Bronchus fibroblast of lung (primary cell): Measurements from ENCODE around the gene C10orf120. TPM values are rescaled to one million over a fixed set of nuclear protein-coding genes. Genes with fewer than 3 reads are reported as not detected.

ENCODE experiments used
- total RNA-seq: library from RNA; depleted of rRNA; stranded (reverse); fragments of >200 nt; gene quantifications from 2 replicates; pipeline ENCODE4 v1.2.3, GENCODE V29; 2015

C10orf120 gene
- total RNA-seq = not detected in 2 replicates

DNA sequence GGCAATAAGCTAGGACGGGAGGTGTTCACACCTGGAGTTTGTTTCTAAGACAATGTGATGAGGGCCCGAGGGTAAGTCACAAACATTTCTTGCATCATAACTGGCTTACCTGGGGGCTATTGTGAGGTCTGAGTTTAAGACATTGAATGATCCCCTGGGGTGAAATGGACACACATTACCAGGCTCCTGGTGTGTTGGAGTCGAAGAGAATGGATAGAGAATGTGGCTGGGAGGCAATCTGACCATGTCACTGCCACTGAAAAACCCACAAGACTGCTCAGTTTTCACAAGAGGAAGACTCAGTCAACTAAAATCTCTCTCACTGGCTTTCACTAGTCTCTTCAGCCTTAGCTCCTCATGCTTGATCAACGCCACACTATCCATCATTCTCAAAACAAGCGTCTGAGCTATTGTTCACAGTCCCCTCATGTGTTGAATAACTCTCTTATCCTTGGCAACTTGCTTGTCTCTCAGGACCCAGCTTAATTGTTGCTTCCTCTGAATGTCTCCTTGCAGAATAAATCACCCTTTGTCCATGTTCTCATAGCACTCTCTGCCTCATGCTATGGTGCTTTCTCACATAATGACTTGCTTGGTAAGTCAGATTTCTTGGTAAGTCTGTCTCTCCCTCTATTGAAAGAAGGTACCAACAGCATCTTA is at the start of gene C10orf120:
Gene C10orf120 (minus strand): TSS at position 51 of the 660 bp plus-strand sequence. CDS start 56 bp downstream, outside the sequence.

Other genes starting within 250 kb of the C10orf120 start
- not detected in 2 replicates for gene ARMS2, start 245.2 kb downstream of the C10orf120 start, total RNA-seq
- gene HTRA1, start 238.3 kb downstream of the C10orf120 start, total RNA-seq = 57.0 and 62.6 TPM in 2 replicates
- gene DMBT1, start 139.1 kb downstream of the C10orf120 start, total RNA-seq = not detected in 2 replicates
- gene CUZD1, start 146.0 kb upstream of the C10orf120 start, total RNA-seq = 0.45 and 0.84 TPM in 2 replicates
- 2.0 and 4.5 TPM in 2 replicates for gene FAM24B, start 179.7 kb upstream of the C10orf120 start, total RNA-seq
- gene FAM24A, start 210.8 kb upstream of the C10orf120 start, total RNA-seq = not detected in 2 replicates